GM23338 (cell line): ENCODE results near the gene COL1A1. TPM values are rescaled to one million over a fixed set of nuclear protein-coding genes. Genes with fewer than 3 reads are reported as not detected.
A peak's percentile ranks its signal among the peaks of the same experiment; 100 is the strongest.

Source experiments
- ATAC-seq: fragments of 200-7000 bp; cut with Tn5 transposase; 3 replicates; pipeline ENCODE4 v1.9.1; 2020
- DNase-seq: peaks from one replicate; pipeline ENCODE4 v3.0.0-alpha.2; 2015; ENCODE audit warnings: low spot score
- H2AFZ ChIP-seq: fragments of 200-600 bp; sonication (generic); 2 replicates; pipeline ENCODE4 v1.8.0; 2016; ENCODE audit warnings: antibody characterized with exemption, mild to moderate bottlenecking, moderate library complexity
- H3F3A ChIP-seq: fragments of 200-600 bp; sonication (generic); replicated peaks from 2 replicates; pipeline ENCODE4 v1.8.0; 2017; ENCODE audit warnings: antibody characterized with exemption, mixed run types, low read depth
- H3K27ac ChIP-seq: fragments of 200-600 bp; sonication (generic); 2 replicates; pipeline ENCODE4 v1.6.1; 2016; ENCODE audit warnings: low read depth
- H3K27me3 ChIP-seq: fragments of 200-600 bp; sonication (generic); 2 replicates; pipeline ENCODE4 v1.8.0; 2016; ENCODE audit warnings: mild to moderate bottlenecking, mixed run types, moderate library complexity; ENCODE audit not compliant: insufficient read depth
- H3K36me3 ChIP-seq: fragments of 200-600 bp; sonication (generic); 2 replicates; pipeline ENCODE4 v1.8.0; 2016; ENCODE audit warnings: mild to moderate bottlenecking; ENCODE audit not compliant: insufficient read depth
- H3K4me1 ChIP-seq: fragments of 200-600 bp; sonication (generic); 2 replicates; pipeline ENCODE4 v1.8.0; 2016; ENCODE audit warnings: mild to moderate bottlenecking, moderate library complexity; ENCODE audit not compliant: insufficient read depth
- H3K4me2 ChIP-seq: fragments of 200-600 bp; sonication (generic); 2 replicates; pipeline ENCODE4 v1.7.1; 2017; ENCODE audit warnings: mixed run types
- H3K4me3 ChIP-seq: fragments of 200-600 bp; sonication (generic); 2 replicates; pipeline ENCODE4 v1.6.1; 2016; ENCODE audit warnings: mixed run types
- H3K79me2 ChIP-seq: fragments of 200-600 bp; sonication (generic); replicated peaks from 2 replicates; pipeline ENCODE4 v1.8.0; 2017; ENCODE audit warnings: mild to moderate bottlenecking; ENCODE audit not compliant: insufficient read depth
- H3K9me2 ChIP-seq: fragments of 200-600 bp; sonication (generic); 2 replicates; pipeline ENCODE4 v1.8.0; 2017; ENCODE audit not compliant: insufficient read depth
- H4K20me1 ChIP-seq: fragments of 200-600 bp; sonication (generic); replicated peaks from 2 replicates; pipeline ENCODE4 v1.8.0; 2017; ENCODE audit warnings: mild to moderate bottlenecking; ENCODE audit not compliant: insufficient read depth
- H3K27ac Mint-ChIP-seq: 2 replicates; pipeline ENCODE4 v1.8.0; 2020; ENCODE audit warnings: inconsistent platforms, mild to moderate bottlenecking, moderate library complexity, mixed read lengths
- H3K27me3 Mint-ChIP-seq: 3 replicates; pipeline ENCODE4 v1.8.0; 2022; ENCODE audit warnings: low read depth, mild to moderate bottlenecking, moderate library complexity, mixed read lengths, inconsistent platforms; ENCODE audit not compliant: insufficient read depth, poor library complexity
- H3K36me3 Mint-ChIP-seq: 3 replicates; pipeline ENCODE4 v1.8.0; 2021; ENCODE audit warnings: low read depth, mild to moderate bottlenecking, inconsistent platforms, moderate library complexity, mixed read lengths
- H3K4me1 Mint-ChIP-seq: 3 replicates; pipeline ENCODE4 v1.8.0; 2020; ENCODE audit warnings: mild to moderate bottlenecking, inconsistent platforms, mixed read lengths
- H3K4me3 Mint-ChIP-seq: 3 replicates; pipeline ENCODE4 v1.8.0; 2021; ENCODE audit warnings: moderate library complexity, mild to moderate bottlenecking, inconsistent platforms, mixed read lengths
- H3K9me3 Mint-ChIP-seq: 3 replicates; pipeline ENCODE4 v1.8.0; 2020; ENCODE audit warnings: moderate library complexity, mild to moderate bottlenecking, inconsistent platforms, mixed read lengths
- CREB1 ChIP-seq: fragments of 250-450 bp; sonication (Bioruptor Pico); IDR thresholded peaks from 2 replicates; pipeline ENCODE4 v1.5.0; 2020; ENCODE audit warnings: low read depth, mild to moderate bottlenecking, moderate library complexity
- CTCF ChIP-seq, 2 experiments: fragments of 200-600 bp in 1 of 2; sonication (generic) in 1 of 2; conservative IDR thresholded peaks; 2 replicates each; pipeline versions ENCODE4 v1.5.1 to v1.6.1; 2016 to 2017; ENCODE audit warnings: antibody characterized with exemption in 2 of 2, low read depth in 2 of 2, mild to moderate bottlenecking in 2 of 2, moderate library complexity in 1 of 2
- EZH2 ChIP-seq: fragments of 200-600 bp; sonication (generic); IDR thresholded peaks from one replicate; pipeline ENCODE4 v1.8.0; 2017; ENCODE audit warnings: antibody characterized with exemption, mild to moderate bottlenecking, low read depth; ENCODE audit not compliant: unreplicated experiment
- EZH2phosphoT487 ChIP-seq: fragments of 200-600 bp; sonication (generic); IDR thresholded peaks from one replicate; pipeline ENCODE4 v1.8.1; 2018; ENCODE audit warnings: antibody characterized with exemption; ENCODE audit not compliant: unreplicated experiment
- JUNB ChIP-seq: IDR thresholded peaks from one replicate; pipeline ENCODE4 v1.6.1; 2016; ENCODE audit warnings: antibody characterized with exemption; ENCODE audit not compliant: unreplicated experiment
- NANOG ChIP-seq: IDR thresholded peaks from 2 replicates; pipeline ENCODE4 v1.6.1; 2016; ENCODE audit warnings: antibody characterized with exemption, borderline replicate concordance
- POLR2AphosphoS5 ChIP-seq: IDR thresholded peaks from 2 replicates; pipeline ENCODE4 v1.6.1; 2016; ENCODE audit warnings: antibody characterized with exemption, low read depth
- STAT1 ChIP-seq: IDR thresholded peaks from one replicate; pipeline ENCODE4 v1.6.1; 2016; ENCODE audit warnings: antibody characterized with exemption; ENCODE audit not compliant: unreplicated experiment
- ZNF114 ChIP-seq: fragments of 250-450 bp; sonication (Bioruptor Pico); IDR thresholded peaks from 2 replicates; pipeline ENCODE4 v1.5.0; 2020; ENCODE audit warnings: mild to moderate bottlenecking, moderate library complexity
- ZNF462 ChIP-seq: fragments of 250-450 bp; sonication (Bioruptor Pico); IDR thresholded peaks from 2 replicates; pipeline ENCODE4 v1.5.0; 2020; ENCODE audit warnings: mild to moderate bottlenecking, moderate library complexity
- polyA plus RNA-seq: library from polyadenylated mRNA; unstranded; fragments of >200 nt; fragmentation: Nextera tagmentation; extraction: Ambion mirVana; gene quantifications from 2 replicates; pipeline ENCODE4 v1.2.1, GENCODE V29; 2016
- total RNA-seq: library from RNA; depleted of rRNA; stranded (reverse); fragments of >200 nt; shearing (Covaris generic); gene quantifications from 2 replicates; pipeline ENCODE4 v1.2.3, GENCODE V29; 2014
- TF ChIP-seq, protein P1 (sequence below): IDR thresholded peaks from one replicate; pipeline ENCODE4 v1.6.1; 2018; ENCODE audit warnings: antibody characterized with exemption; ENCODE audit not compliant: unreplicated experiment

COL1A1 gene
- total and polyA plus RNA-seq, 2 experiments from 2014 or later: 21.2 to 34.3 TPM

DNA sequence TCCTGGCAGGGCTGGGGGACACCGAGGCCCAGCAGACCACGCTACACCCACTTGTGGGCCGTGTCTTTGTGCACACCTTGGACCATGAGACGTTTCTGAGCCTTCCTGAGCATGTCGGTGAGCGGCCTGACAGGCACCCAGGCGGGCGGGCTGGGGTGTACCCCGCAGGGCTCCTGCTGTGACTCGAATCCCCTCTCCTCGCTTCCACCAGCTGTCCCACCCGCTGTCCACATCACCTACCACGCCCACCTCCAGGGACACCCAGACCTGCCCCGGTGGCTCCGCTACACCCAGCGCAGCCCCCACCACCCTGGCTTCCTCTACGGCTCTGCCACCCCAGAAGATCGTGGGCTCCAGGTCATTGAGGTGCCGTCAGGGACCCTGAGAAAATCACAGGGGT is 34.1 kb downstream of the COL1A1 start:
- H3K4me3 Mint-ChIP-seq: no peak overlapping the region
- H3K27ac ChIP-seq: no peak overlapping the region
- no peaks in the 10 kb centered on the region; the same call in 1 of the 2 replicates for H3F3A ChIP-seq

More for the DNA sequence above, 34.1 kb downstream of the COL1A1 start:
- Histone ChIP-seq H2AFZ (0 out of 2 replicates have a peak overlapping the region, but pooled peaks have one; percentile 56), H3K4me2 (no peak overlapping the region), H3K4me1 (peaks cover under 1% of the 10 kb centered on the region; the same call in 1 of the 2 replicates), H3K36me3 (no peaks in the 10 kb centered on the region), H3K4me3 (no peak overlapping the region), H3K27me3 (peaks cover 3% of the 10 kb centered on the region; the same call in 1 of the 2 replicates), H3K9me2 (no peaks in the 10 kb centered on the region), H3K79me2 (no peaks in the 10 kb centered on the region), H4K20me1 (no peaks in the 10 kb centered on the region)
- peaks cover 21% of the 10 kb centered on the region for H3K4me1 Mint-ChIP-seq
- no peaks in the 10 kb centered on the region; the same call in 2 of the 3 replicates for H3K9me3 Mint-ChIP-seq
- H3K36me3 Mint-ChIP-seq: no peaks in the 10 kb centered on the region
- no peak overlapping the region for H3K27ac Mint-ChIP-seq
- no peak for ATAC-seq
- peaks cover 17% of the 10 kb centered on the region for H3K27me3 Mint-ChIP-seq
- DNase-seq: no peak
- TF ChIP-seq POLR2AphosphoS5 (no peak), NANOG (no peak), EZH2phosphoT487 (no peak), JUNB (no peak), CREB1 (CRISPR knock-in tag) (no peak), ZNF462 (CRISPR knock-in tag) (no peak), EZH2 (no peak), ZNF114 (CRISPR knock-in tag) (no peak), CTCF (conservative IDR thresholded peaks at IDR 0.05; ENCODE audit: low read depth in 2 of 2) (no peak), STAT1 (no peak)
- TF ChIP-seq, protein P1, sequence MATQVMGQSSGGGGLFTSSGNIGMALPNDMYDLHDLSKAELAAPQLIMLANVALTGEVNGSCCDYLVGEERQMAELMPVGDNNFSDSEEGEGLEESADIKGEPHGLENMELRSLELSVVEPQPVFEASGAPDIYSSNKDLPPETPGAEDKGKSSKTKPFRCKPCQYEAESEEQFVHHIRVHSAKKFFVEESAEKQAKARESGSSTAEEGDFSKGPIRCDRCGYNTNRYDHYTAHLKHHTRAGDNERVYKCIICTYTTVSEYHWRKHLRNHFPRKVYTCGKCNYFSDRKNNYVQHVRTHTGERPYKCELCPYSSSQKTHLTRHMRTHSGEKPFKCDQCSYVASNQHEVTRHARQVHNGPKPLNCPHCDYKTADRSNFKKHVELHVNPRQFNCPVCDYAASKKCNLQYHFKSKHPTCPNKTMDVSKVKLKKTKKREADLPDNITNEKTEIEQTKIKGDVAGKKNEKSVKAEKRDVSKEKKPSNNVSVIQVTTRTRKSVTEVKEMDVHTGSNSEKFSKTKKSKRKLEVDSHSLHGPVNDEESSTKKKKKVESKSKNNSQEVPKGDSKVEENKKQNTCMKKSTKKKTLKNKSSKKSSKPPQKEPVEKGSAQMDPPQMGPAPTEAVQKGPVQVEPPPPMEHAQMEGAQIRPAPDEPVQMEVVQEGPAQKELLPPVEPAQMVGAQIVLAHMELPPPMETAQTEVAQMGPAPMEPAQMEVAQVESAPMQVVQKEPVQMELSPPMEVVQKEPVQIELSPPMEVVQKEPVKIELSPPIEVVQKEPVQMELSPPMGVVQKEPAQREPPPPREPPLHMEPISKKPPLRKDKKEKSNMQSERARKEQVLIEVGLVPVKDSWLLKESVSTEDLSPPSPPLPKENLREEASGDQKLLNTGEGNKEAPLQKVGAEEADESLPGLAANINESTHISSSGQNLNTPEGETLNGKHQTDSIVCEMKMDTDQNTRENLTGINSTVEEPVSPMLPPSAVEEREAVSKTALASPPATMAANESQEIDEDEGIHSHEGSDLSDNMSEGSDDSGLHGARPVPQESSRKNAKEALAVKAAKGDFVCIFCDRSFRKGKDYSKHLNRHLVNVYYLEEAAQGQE: no peak
